Activated effector memory CD4-positive, alpha-beta T cell treated with anti-CD3 and anti-CD28 coated beads, Interleukin-2, amount 50 U/mL, for 16 hours (primary cell): Measurements from ENCODE around the gene PARD3.

Experiments
- DNase-seq: peaks from one replicate; pipeline ENCODE4 v3.0.0-alpha.2; 2020

The PARD3 gene

GRCh38 chr10:34319197-34319846 is 495.8 kb downstream of the PARD3 start:
- no peak for DNase-seq

- no peak for DNase-seq
Observed at GRCh38 chr10:34316154-34316553, 498.9 kb downstream of the PARD3 start.

GRCh38 chr10:34314457-34314856 is 500.6 kb downstream of the PARD3 start:
- no peak for DNase-seq

- DNase-seq = no peak
Observed at GRCh38 chr10:34313888-34314287, 501.2 kb downstream of the PARD3 start.

- no peak for DNase-seq
Observed at GRCh38 chr10:34313353-34313752, 501.7 kb downstream of the PARD3 start.

GRCh38 chr10:34311679-34312078 is 503.4 kb downstream of the PARD3 start:
- no peak for DNase-seq

GRCh38 chr10:34310234-34310633 is 504.9 kb downstream of the PARD3 start:
- no peak for DNase-seq

GRCh38 chr10:34305189-34305588 is 509.9 kb downstream of the PARD3 start:
- no peak for DNase-seq

- DNase-seq = no peak
Observed at GRCh38 chr10:34303022-34303421, 512.1 kb downstream of the PARD3 start.

GRCh38 chr10:34299105-34299611 is 515.9 kb downstream of the PARD3 start:
- DNase-seq = no peak

- no peak for DNase-seq
Observed at GRCh38 chr10:34298346-34298818, 516.7 kb downstream of the PARD3 start.

- DNase-seq = no peak
Observed at GRCh38 chr10:34297541-34298345, 517.4 kb downstream of the PARD3 start.

- no peak for DNase-seq
Observed at GRCh38 chr10:34295142-34295548, 520.0 kb downstream of the PARD3 start.

GRCh38 chr10:34294137-34294536 is 521.0 kb downstream of the PARD3 start:
- no peak for DNase-seq

- no peak for DNase-seq
Observed at GRCh38 chr10:34292675-34293074, 522.4 kb downstream of the PARD3 start.

- DNase-seq = no peak
Observed at GRCh38 chr10:34292194-34292565, 522.9 kb downstream of the PARD3 start.

GRCh38 chr10:34291466-34292193 is 523.5 kb downstream of the PARD3 start:
- DNase-seq = no peak

GRCh38 chr10:34290412-34291081 is 524.5 kb downstream of the PARD3 start:
- DNase-seq = no peak

- no peak for DNase-seq
Observed at GRCh38 chr10:34288634-34289033, 526.5 kb downstream of the PARD3 start.

- DNase-seq = no peak
Observed at GRCh38 chr10:34286136-34286739, 528.9 kb downstream of the PARD3 start.

- DNase-seq = no peak
Observed at GRCh38 chr10:34281661-34282582, 533.2 kb downstream of the PARD3 start.
